ENCODE results near the gene USP13. TPM values are rescaled to one million over a fixed set of nuclear protein-coding genes. Genes with fewer than 3 reads are reported as not detected.

The USP13 gene
- total and polyA plus RNA-seq, 10 of the 15 experiments (the other 5 are each of a cell fraction or from before 2014, with no cell fraction given), result 3.2 to 20.8 (median 9.0) TPM

- TF ChIP-seq, protein P1, sequence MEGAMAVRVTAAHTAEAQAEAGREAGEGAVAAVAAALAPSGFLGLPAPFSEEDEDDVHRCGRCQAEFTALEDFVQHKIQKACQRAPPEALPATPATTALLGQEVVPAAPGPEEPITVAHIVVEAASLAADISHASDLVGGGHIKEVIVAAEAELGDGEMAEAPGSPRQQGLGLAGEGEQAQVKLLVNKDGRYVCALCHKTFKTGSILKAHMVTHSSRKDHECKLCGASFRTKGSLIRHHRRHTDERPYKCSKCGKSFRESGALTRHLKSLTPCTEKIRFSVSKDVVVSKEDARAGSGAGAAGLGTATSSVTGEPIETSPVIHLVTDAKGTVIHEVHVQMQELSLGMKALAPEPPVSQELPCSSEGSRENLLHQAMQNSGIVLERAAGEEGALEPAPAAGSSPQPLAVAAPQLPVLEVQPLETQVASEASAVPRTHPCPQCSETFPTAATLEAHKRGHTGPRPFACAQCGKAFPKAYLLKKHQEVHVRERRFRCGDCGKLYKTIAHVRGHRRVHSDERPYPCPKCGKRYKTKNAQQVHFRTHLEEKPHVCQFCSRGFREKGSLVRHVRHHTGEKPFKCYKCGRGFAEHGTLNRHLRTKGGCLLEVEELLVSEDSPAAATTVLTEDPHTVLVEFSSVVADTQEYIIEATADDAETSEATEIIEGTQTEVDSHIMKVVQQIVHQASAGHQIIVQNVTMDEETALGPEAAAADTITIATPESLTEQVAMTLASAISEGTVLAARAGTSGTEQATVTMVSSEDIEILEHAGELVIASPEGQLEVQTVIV (IDR thresholded peaks at IDR 0.05; ENCODE audit: borderline replicate concordance, partially characterized antibody), result no peak
- TF ChIP-seq, protein P2, sequence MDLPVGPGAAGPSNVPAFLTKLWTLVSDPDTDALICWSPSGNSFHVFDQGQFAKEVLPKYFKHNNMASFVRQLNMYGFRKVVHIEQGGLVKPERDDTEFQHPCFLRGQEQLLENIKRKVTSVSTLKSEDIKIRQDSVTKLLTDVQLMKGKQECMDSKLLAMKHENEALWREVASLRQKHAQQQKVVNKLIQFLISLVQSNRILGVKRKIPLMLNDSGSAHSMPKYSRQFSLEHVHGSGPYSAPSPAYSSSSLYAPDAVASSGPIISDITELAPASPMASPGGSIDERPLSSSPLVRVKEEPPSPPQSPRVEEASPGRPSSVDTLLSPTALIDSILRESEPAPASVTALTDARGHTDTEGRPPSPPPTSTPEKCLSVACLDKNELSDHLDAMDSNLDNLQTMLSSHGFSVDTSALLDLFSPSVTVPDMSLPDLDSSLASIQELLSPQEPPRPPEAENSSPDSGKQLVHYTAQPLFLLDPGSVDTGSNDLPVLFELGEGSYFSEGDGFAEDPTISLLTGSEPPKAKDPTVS (IDR thresholded peaks at IDR 0.05; ENCODE audit: low read depth, low read length), result no peak
- TF ChIP-seq SP1 (IDR thresholded peaks at IDR 0.05; ENCODE audit: low read depth, low read length), result no peak
- TF ChIP-seq HDGF (IDR thresholded peaks at IDR 0.05), result no peak
- TF ChIP-seq ZNF622 (IDR thresholded peaks at IDR 0.05), result no peak
- TF ChIP-seq FOXM1 (IDR thresholded peaks at IDR 0.05; ENCODE audit: low read depth, low read length), result no peak
- no peak for TF ChIP-seq PAX5 (IDR thresholded peaks at IDR 0.05; ENCODE audit: borderline replicate concordance, low read depth, low read length)
- no peak for TF ChIP-seq CEBPB (IDR thresholded peaks at IDR 0.05; ENCODE audit: borderline replicate concordance in 1 of 2, low read depth in 2 of 2, low read length in 2 of 2)
- TF ChIP-seq, protein P3, sequence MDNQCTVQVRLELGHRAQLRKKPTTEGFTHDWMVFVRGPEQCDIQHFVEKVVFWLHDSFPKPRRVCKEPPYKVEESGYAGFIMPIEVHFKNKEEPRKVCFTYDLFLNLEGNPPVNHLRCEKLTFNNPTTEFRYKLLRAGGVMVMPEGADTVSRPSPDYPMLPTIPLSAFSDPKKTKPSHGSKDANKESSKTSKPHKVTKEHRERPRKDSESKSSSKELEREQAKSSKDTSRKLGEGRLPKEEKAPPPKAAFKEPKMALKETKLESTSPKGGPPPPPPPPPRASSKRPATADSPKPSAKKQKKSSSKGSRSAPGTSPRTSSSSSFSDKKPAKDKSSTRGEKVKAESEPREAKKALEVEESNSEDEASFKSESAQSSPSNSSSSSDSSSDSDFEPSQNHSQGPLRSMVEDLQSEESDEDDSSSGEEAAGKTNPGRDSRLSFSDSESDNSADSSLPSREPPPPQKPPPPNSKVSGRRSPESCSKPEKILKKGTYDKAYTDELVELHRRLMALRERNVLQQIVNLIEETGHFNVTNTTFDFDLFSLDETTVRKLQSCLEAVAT (IDR thresholded peaks at IDR 0.05), result no peak
- no peak for TF ChIP-seq HCFC1 (IDR thresholded peaks at IDR 0.05; ENCODE audit: low read length)
- no peak for TF ChIP-seq CHD1 (IDR thresholded peaks at IDR 0.05; ENCODE audit: low read depth, low read length)
Observed at GRCh38 chr3:179734497-179735281, 81.8 kb downstream of the USP13 start (continued).
